ENCODE data around the gene RAC3.

The RAC3 gene

GRCh38 chr17:82054351-82055022 lies 23.0 kb downstream of the RAC3 start:
- TF ChIP-seq, protein P1, sequence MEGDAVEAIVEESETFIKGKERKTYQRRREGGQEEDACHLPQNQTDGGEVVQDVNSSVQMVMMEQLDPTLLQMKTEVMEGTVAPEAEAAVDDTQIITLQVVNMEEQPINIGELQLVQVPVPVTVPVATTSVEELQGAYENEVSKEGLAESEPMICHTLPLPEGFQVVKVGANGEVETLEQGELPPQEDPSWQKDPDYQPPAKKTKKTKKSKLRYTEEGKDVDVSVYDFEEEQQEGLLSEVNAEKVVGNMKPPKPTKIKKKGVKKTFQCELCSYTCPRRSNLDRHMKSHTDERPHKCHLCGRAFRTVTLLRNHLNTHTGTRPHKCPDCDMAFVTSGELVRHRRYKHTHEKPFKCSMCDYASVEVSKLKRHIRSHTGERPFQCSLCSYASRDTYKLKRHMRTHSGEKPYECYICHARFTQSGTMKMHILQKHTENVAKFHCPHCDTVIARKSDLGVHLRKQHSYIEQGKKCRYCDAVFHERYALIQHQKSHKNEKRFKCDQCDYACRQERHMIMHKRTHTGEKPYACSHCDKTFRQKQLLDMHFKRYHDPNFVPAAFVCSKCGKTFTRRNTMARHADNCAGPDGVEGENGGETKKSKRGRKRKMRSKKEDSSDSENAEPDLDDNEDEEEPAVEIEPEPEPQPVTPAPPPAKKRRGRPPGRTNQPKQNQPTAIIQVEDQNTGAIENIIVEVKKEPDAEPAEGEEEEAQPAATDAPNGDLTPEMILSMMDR (conservative IDR thresholded peaks at IDR 0.05), result no peak

GRCh38 chr17:82055023-82055964 lies 23.8 kb downstream of the RAC3 start:
- TF ChIP-seq, protein P1 (conservative IDR thresholded peaks at IDR 0.05), result no peak
- peak overlapping the region; percentile 95 for H3K27ac ChIP-seq

More at GRCh38 chr17:82054351-82055022, 23.0 kb downstream of the RAC3 start:
- peak overlapping the region; percentile 1; the same call in 1 of the 2 replicates for H3K27ac ChIP-seq

DNA sequence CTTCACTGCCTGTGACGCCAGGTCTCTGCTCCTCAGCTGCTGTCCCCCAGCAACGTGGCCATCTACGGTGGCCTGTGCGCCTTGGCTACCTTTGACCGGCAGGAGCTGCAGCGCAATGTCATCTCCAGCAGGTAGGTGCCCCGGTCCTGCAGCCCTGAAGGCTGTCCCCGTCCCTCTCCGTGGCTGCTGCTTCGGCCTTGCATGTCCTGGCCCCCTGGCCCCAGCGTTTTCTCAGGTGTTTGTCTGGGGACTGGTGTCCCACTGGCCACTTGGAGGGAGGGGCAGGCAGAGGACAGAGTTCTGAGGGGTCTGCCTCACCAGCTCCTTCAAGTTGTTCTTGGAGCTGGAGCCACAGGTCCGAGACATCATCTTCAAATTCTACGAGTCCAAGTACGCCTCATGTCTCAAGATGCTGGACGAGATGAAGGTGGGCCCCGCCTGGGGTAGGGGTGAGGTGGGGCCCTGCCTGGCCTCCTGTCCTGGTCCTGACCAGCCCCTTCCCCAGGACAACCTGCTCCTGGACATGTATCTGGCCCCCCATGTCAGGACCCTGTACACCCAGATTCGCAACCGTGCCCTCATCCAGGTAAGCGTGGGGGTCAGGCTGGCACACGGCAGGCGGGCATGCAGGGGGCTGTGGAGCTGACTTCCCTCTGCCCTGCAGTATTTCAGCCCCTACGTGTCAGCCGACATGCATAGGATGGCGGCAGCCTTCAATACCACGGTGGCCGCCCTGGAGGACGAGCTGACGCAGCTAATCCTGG lies 24.7 kb downstream of the RAC3 start:
- peak overlapping the region; percentile 95 for H3K27ac ChIP-seq
- TF ChIP-seq, protein P1 (conservative IDR thresholded peaks at IDR 0.05), result no peak

- TF ChIP-seq, protein P1 (conservative IDR thresholded peaks at IDR 0.05), result no peak
- peak overlapping the region; percentile 95 for H3K27ac ChIP-seq
These were observed 25.5 kb downstream of the RAC3 start for GRCh38 chr17:82056729-82057621.

DNA sequence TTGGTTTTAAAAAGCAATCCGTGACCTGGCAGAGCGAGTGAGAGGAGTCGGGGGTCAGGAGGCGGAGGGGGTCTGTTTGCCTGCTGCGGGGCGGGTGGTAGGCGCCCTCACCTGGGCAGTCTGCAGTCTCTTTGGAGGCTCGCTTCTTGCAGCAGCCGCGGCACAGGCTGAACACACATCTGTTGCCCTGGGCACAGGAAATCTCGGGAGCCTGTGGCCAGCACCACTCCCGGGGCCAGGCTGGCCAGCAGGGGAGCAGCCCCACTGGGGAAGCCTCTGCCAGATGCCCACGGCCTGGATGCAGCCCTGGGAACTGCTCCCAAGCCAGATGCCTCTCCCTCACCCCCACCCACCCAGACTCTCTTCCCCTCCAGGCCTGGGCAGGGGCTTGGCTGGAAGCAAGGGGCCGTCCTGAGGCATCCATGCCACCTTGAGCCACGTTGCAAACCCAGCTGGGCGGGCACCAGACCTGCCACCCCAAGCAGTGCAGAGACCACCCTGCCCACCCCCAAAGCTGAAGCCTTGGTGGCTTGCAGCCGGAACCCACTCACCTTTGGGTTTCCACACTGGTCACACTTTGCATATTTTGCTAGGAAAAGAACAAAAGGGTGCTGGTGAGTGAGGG lies 26.9 kb downstream of the RAC3 start:
- peak overlapping the region; percentile 95 for H3K27ac ChIP-seq
- TF ChIP-seq, protein P1 (conservative IDR thresholded peaks at IDR 0.05), result no peak

DNA sequence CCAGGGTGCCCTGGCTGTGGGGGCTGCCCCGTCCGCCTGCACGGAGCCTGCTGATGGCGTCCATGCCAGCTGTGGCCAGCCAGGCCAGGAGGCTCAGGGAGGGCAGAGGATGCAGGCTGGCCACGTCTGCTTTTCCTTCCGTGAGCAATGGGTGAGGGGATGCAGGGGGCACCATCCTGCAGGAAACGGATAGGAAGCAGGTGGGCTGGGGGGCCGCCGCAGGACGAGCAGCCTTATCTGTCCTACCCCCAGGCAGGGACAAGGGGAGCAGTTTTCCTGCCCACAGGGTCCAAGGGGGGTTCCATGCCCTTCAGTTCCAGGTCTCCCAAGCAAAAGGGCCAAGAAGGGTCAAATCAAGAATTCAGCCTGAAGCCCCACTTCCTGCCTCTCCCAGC lies 27.4 kb downstream of the RAC3 start:
- TF ChIP-seq, protein P1 (conservative IDR thresholded peaks at IDR 0.05), result no peak
- peak overlapping the region; percentile 95 for H3K27ac ChIP-seq

Data from VCaP (cell line).